ENCODE measurements around the gene CTSD. TPM values are rescaled to one million over a fixed set of nuclear protein-coding genes. Genes with fewer than 3 reads are reported as not detected.

CTSD gene
- total RNA-seq, 3 donors from 2014 or later: 244 to 694 (median 667) TPM

DNA sequence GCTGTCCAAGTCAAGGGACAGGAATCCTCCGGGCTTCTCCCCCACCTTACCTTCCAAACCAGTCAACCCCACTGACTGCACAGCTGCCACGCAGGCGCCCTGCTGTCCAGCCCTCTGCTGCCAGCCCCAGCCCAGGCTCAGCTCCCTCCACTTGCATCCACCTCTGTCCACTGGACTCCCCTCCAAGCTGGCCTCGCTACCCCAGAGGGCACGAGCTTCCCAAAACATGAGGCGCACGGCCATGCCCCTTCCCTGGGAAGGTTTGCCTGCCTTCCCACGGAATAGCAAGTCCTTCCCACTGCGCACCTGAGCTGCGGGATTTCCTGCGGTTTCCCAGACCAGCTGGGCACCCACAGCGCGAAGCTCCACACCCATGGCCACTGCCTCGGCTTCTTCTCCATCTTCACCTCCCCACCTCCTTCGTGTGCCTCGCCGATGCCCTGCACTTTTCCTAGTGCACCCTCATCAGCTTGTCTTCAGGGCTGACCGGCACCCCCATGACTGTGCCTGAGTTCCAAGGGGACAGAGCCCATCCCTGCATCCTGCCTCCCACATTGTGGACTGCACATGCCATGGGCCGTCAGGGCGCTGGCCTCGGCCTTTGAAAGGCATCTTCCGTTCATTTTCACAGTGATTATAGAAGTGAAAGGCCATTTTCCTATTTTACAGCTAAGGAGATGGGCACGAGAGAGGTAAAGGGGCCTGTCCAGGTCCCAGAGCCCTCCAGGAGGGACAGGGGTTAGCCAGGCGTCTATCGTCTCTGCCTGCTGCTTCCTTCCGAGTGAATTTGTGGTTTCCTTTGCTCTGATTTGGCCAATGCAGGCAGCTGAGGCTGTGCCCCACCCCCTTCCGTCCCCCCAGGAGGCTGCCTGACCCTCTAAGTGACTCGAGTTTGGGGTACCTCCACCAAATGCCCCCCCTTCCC is 29.7 kb downstream of the CTSD start:
- Histone ChIP-seq H3K4me1 (peaks cover 0 to 7% of the 10 kb centered on the region in 2 donors), H3K4me3 (no peak overlapping the region), H3K36me3 (no peaks in the 10 kb centered on the region), H3K9me3 (peaks cover 0 to 10% of the 10 kb centered on the region in 2 donors), H3K27ac (no peak overlapping the region), H3K27me3 (peaks cover 0 to 77% of the 10 kb centered on the region in 2 donors)
- no peak for TF ChIP-seq CTCF (IDR thresholded peaks at IDR 0.05)
- TF ChIP-seq POLR2AphosphoS5 (IDR thresholded peaks at IDR 0.05): no peak
- TF ChIP-seq POLR2A (IDR thresholded peaks at IDR 0.05): no peak
- intact Hi-C loops (cut with DNase I; ENCODE audit: low total_unique reads): no loop called here
- DNase-seq (ENCODE audit: low spot score in 2 of 2): no peak

DNA sequence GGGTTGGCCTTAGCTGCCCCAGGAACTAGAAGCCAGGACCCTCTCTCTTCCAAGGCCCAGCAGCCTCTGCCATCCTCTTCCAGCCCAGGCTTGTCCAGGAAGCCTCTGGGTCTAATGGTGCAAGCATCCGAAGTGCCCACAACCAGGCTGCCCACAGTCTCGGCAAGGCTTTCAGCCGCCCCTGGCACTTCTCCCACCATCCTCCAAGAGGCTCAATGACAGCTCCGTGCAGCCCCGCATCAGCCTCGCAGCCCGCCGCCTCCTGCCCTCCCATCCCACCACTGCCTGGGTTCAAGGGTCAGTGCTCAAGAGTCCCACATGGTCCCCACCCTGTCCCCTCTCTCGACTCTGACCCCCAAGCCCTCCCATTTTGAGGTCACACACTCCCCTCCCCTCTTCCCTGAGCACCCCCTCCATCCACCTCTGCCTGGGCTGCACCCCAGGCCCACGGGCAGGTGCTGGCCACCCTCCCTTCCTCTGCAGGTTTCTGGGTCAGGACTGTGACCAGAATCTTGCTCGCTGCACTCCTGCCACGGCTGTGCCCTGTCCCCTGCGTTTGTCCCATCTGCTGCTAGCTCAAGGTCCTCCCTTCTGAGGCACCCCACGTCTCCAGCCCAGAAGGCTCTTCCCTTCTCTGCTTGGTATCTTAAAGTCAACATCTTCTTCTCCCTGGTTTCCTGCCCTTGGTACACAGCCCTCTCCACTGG is 30.6 kb downstream of the CTSD start:
- Histone ChIP-seq H3K4me3 (no peak overlapping the region), H3K4me1 (peaks cover 0 to 7% of the 10 kb centered on the region in 2 donors), H3K27ac (no peak overlapping the region), H3K27me3 (peaks cover 0 to 79% of the 10 kb centered on the region in 2 donors), H3K36me3 (no peaks in the 10 kb centered on the region), H3K9me3 (peaks cover 0 to 10% of the 10 kb centered on the region in 2 donors)
- TF ChIP-seq CTCF (IDR thresholded peaks at IDR 0.05): no peak
- TF ChIP-seq POLR2A (IDR thresholded peaks at IDR 0.05): no peak
- TF ChIP-seq POLR2AphosphoS5 (IDR thresholded peaks at IDR 0.05): no peak
- DNase-seq (ENCODE audit: low spot score in 2 of 2): no peak
- intact Hi-C loops (cut with DNase I; ENCODE audit: low total_unique reads): no loop called here

DNA sequence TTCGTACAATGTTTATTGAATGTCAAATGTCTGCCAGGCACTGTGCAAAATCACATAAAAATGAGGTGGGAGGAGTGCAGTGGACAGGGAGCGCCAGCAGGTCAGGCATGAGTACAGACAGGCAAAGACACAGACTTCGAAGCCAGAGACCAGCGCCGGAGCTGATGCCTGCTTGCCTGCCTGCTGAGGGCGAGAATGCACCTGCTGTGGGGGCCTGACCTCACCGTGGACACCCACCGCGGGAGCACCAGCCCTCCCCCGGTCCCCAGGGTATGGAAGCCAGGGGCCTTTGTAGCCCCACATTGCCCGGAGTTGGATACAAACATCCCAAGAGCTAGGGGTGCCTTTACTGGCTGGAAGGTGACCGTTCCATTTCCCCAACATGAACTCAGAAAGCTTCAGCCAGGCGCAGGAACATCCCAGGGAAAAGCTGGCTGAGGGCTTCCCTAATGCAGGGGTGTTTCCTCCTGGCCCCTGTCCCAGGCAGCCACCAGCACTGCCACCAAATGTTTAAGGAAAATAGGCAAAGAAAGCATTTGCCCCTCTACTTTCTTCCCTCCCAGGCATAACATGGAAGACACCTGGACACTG is 31.2 kb downstream of the CTSD start:
- DNase-seq (ENCODE audit: low spot score in 2 of 2): no peak
- H3K27me3 ChIP-seq: peaks cover 0 to 78% of the 10 kb centered on the region in 2 donors
- H3K36me3 ChIP-seq: no peaks in the 10 kb centered on the region
- peaks cover 0 to 7% of the 10 kb centered on the region in 2 donors for H3K4me1 ChIP-seq
- no peak overlapping the region for H3K4me3 ChIP-seq
- intact Hi-C loops (cut with DNase I; ENCODE audit: low total_unique reads): no loop called here
- H3K27ac ChIP-seq: no peak overlapping the region
- H3K9me3 ChIP-seq: peaks cover 0 to 10% of the 10 kb centered on the region in 2 donors
- no peak for TF ChIP-seq CTCF (IDR thresholded peaks at IDR 0.05)
- no peak for TF ChIP-seq POLR2A (IDR thresholded peaks at IDR 0.05)
- TF ChIP-seq POLR2AphosphoS5 (IDR thresholded peaks at IDR 0.05): no peak

GRCh38 chr11:1731451-1732059 is 32.2 kb downstream of the CTSD start:
- no peak for DNase-seq (ENCODE audit: low spot score in 2 of 2)

More at GRCh38 chr11:1731451-1732059, 32.2 kb downstream of the CTSD start:
- Histone ChIP-seq H3K36me3 (no peaks in the 10 kb centered on the region), H3K9me3 (peaks cover 0 to under 1% of the 10 kb centered on the region in 2 donors), H3K27me3 (peaks cover 0 to 78% of the 10 kb centered on the region in 2 donors), H3K27ac (no peak overlapping the region), H3K4me1 (peaks cover 0 to 7% of the 10 kb centered on the region in 2 donors), H3K4me3 (no peak overlapping the region)
- intact Hi-C loops (cut with DNase I; ENCODE audit: low total_unique reads): no loop called here
- no peak for TF ChIP-seq POLR2AphosphoS5 (IDR thresholded peaks at IDR 0.05)
- TF ChIP-seq POLR2A (IDR thresholded peaks at IDR 0.05): no peak
- no peak for TF ChIP-seq CTCF (IDR thresholded peaks at IDR 0.05)

All from breast epithelium (tissue), 4 donors.